Measurements from ENCODE around the gene TRMT10C. TPM values are rescaled to one million over a fixed set of nuclear protein-coding genes. Genes with fewer than 3 reads are reported as not detected.

TRMT10C gene
- total RNA-seq (2021) = 36.7 and 41.9 TPM in 2 replicates
- Bru-seq, nascent RNA = percentile 94 among the genes with signal in this experiment
- BruChase-seq, experiment 1, labeled RNA remaining after a 2-hour chase = percentile 97 among the genes with signal in this experiment
- percentile 83 among the genes with signal in this experiment for BruChase-seq, experiment 2, labeled RNA remaining after a 6-hour chase
- long read RNA-seq, transcript TRMT10C-201 (2 exons, 1,819 nt) = major isoform, 107 of 111 reads
- long read RNA-seq, partial matches to known transcripts = 0 of 111 reads
- long read RNA-seq, other reads (novel, unspliced or antisense) = 4 of 111 reads

DNA sequence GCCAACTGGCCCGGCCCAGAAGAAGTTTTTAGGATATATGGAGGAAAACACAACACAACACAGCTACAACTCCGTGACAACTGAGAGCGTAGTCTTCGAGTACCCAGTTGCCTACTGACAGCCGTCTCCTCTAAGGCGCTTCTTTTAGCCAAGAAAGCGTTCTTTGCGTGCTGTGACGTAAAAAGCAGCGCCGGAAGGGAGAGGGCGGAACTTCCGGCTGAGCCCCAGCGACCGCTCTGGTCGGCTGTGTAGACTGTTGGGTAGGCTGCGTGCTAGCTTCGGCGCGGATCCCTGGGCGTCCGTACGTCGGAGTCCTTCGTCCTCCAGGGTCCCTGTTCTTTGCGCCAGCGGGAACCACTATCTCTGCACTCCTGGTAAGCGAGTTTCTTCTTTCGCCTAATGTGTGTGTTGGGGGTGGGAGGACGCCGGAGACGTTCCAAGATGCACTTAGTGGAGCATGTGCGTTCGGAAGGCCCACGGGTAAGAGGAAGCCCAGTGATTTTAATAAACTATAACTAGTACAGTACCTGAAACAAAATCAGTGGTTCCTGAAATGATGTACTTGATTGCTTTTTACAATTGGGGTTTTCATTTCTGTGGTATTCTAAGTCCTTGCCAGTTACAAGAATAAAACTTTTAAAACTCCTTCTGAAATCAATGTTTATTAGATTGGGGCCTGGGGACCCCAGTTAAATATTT is at the start of gene TRMT10C:
TSS of gene TRMT10C (plus strand) at position 239 of the 699 bp plus-strand sequence. CDS start 2,914 bp downstream, outside the sequence.
- TSS peak; percentile 63 for BruUV-seq (replicated peaks)
- Histone ChIP-seq H3K27me3 (replicated peaks; ENCODE audit: insufficient read depth, low read depth, low read length, poor library complexity) (no peaks in the 10 kb centered on the region), H3K9me3 (ENCODE audit: low read depth, low read length, poor library complexity, severe bottlenecking) (no peaks in the 10 kb centered on the region), H3K4me3 (ENCODE audit: low read depth, low read length, poor library complexity, severe bottlenecking) (peak within 1 kb of the TSS; percentile 86), H3K4me1 (ENCODE audit: insufficient read depth, low read length, poor library complexity, severe bottlenecking) (peaks cover 10% of the 10 kb centered on the region), H3K27ac (ENCODE audit: low read depth, low read length, poor library complexity, severe bottlenecking) (peak within 1 kb of the TSS; percentile 87), H3K36me3 (ENCODE audit: insufficient read depth, low read length, poor library complexity, severe bottlenecking) (peaks cover 20% of the 10 kb centered on the region)
- TF ChIP-seq, protein P1, sequence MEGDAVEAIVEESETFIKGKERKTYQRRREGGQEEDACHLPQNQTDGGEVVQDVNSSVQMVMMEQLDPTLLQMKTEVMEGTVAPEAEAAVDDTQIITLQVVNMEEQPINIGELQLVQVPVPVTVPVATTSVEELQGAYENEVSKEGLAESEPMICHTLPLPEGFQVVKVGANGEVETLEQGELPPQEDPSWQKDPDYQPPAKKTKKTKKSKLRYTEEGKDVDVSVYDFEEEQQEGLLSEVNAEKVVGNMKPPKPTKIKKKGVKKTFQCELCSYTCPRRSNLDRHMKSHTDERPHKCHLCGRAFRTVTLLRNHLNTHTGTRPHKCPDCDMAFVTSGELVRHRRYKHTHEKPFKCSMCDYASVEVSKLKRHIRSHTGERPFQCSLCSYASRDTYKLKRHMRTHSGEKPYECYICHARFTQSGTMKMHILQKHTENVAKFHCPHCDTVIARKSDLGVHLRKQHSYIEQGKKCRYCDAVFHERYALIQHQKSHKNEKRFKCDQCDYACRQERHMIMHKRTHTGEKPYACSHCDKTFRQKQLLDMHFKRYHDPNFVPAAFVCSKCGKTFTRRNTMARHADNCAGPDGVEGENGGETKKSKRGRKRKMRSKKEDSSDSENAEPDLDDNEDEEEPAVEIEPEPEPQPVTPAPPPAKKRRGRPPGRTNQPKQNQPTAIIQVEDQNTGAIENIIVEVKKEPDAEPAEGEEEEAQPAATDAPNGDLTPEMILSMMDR (conservative IDR thresholded peaks at IDR 0.05; ENCODE audit: low read depth, low read length) = no peak
- no peak for TF ChIP-seq EZH2 (IDR thresholded peaks at IDR 0.05; ENCODE audit: borderline replicate concordance, low read depth, low read length, poor library complexity, severe bottlenecking)
- ChIA-PET CTCF (interaction anchor here (0.5 to 0.7 kb wide), 2 partner anchors 12 to 1730 kb away, joined by 5 read pairs; partner anchors contain the start of gene PCNP), POLR2A (ENCODE audit: low non-redundant PET) (interaction anchor here (0.5 kb wide), 1 partner anchor 12 kb away, joined by 6 read pairs; no protein-coding TSS in a partner anchor)
- DNase-seq (ENCODE audit: low spot score) = peak; percentile 97
- intact Hi-C loops (cut with micrococcal nuclease; ENCODE audit: unreplicated experiment) = no loop called here

DNA sequence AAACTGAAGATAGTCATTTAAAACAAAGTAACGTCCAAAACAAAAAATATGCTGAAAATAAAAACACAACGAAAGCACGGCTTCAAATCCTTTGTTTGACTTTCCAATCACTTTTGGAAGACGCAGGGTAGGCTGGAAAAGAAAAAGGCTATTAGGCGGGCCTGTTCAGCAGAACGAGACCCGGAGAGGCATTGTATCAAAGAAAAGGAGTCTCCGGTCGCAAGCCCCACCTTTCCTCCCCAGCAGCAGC is 49.3 kb upstream of the TRMT10C start:
- POLR2A ChIA-PET (ENCODE audit: low non-redundant PET) = no interaction called here
- Histone ChIP-seq H3K4me3 (ENCODE audit: low read depth, low read length, poor library complexity, severe bottlenecking) (peak overlapping the region; percentile 73), H3K27me3 (replicated peaks; ENCODE audit: insufficient read depth, low read depth, low read length, poor library complexity) (no peaks in the 10 kb centered on the region), H3K36me3 (ENCODE audit: insufficient read depth, low read length, poor library complexity, severe bottlenecking) (no peaks in the 10 kb centered on the region), H3K27ac (ENCODE audit: low read depth, low read length, poor library complexity, severe bottlenecking) (peak overlapping the region; percentile 76), H3K4me1 (ENCODE audit: insufficient read depth, low read length, poor library complexity, severe bottlenecking) (peaks cover 5% of the 10 kb centered on the region), H3K9me3 (ENCODE audit: low read depth, low read length, poor library complexity, severe bottlenecking) (no peaks in the 10 kb centered on the region)
- TF ChIP-seq, protein P1 (conservative IDR thresholded peaks at IDR 0.05; ENCODE audit: low read depth, low read length) = no peak
- no peak for TF ChIP-seq EZH2 (IDR thresholded peaks at IDR 0.05; ENCODE audit: borderline replicate concordance, low read depth, low read length, poor library complexity, severe bottlenecking)
- intact Hi-C loops (cut with micrococcal nuclease; ENCODE audit: unreplicated experiment) = loop anchor here (10.0 kb wide), 1 partner anchor 288 kb away; no protein-coding TSS in a partner anchor
- TSS peak; percentile 57 for BruUV-seq (replicated peaks)
- CTCF ChIA-PET = interaction anchor here (0.5 kb wide), 1 partner anchor 32 kb away, joined by 5 read pairs; no protein-coding TSS in a partner anchor
- no peak for DNase-seq (ENCODE audit: low spot score)

DNA sequence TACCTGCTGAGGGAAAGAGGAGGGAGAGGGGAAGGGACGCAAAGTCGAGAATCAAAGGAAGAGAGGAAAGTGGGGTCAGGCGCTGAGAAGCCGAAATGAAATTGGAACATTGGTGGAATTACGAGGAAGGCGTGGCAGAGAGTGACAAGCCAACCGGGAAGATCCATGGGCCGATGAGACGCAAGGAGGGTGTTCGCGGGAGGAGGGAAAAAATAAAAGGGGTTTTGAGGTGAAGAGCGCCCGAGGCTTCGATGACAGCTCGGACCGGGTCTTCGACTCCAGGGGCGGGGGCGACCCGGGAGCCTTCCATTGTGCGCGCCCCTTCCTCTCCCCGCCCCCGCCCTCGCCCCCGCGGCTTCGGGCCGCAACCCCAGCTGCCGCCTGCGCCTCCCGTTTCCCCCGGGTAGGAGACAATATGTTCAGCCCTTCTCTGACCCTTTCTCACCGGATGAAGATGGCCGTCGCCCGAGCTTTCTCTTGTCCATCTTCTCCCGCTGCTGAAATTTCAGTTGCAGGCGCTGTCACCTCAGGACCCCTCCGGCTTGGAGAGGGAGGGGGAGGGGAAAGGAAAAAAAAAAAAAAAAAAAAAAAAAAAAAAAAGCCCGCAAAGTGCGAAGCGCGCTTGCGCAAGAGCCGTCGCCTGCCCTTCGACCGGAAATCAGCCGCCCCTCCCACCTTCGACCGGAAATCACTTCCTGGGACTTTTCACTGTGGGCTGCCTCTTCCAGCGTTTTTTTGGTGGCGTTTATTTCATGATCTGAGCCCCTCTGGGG is 48.8 kb upstream of the TRMT10C start, which contains the start of gene SENP7:
TSS of gene SENP7 (minus strand) at position 567 of the 773 bp plus-strand sequence. CDS start at position 485, 82 bp downstream.
- peak within 1 kb of the TSS; percentile 76 for H3K27ac ChIP-seq (ENCODE audit: low read depth, low read length, poor library complexity, severe bottlenecking)
- POLR2A ChIA-PET (ENCODE audit: low non-redundant PET) = no interaction called here
- intact Hi-C loops (cut with micrococcal nuclease; ENCODE audit: unreplicated experiment) = loop anchor here (10.0 kb wide), 1 partner anchor 288 kb away; no protein-coding TSS in a partner anchor
- no peaks in the 10 kb centered on the region for H3K9me3 ChIP-seq (ENCODE audit: low read depth, low read length, poor library complexity, severe bottlenecking)
- H3K4me1 ChIP-seq (ENCODE audit: insufficient read depth, low read length, poor library complexity, severe bottlenecking) = peaks cover 5% of the 10 kb centered on the region
- H3K27me3 ChIP-seq (replicated peaks; ENCODE audit: insufficient read depth, low read depth, low read length, poor library complexity) = no peaks in the 10 kb centered on the region
- BruUV-seq (replicated peaks) = no TSS peak
- CTCF ChIA-PET = interaction anchor here (0.5 to 0.6 kb wide), 2 partner anchors 33 to 79 kb away, joined by 4 to 5 read pairs; no protein-coding TSS in a partner anchor
- peak; percentile 90 for DNase-seq (ENCODE audit: low spot score)
- TF ChIP-seq, protein P1 (conservative IDR thresholded peaks at IDR 0.05; ENCODE audit: low read depth, low read length) = no peak
- TF ChIP-seq EZH2 (IDR thresholded peaks at IDR 0.05; ENCODE audit: borderline replicate concordance, low read depth, low read length, poor library complexity, severe bottlenecking) = no peak
- H3K36me3 ChIP-seq (ENCODE audit: insufficient read depth, low read length, poor library complexity, severe bottlenecking) = no peaks in the 10 kb centered on the region
- peak within 1 kb of the TSS; percentile 73 for H3K4me3 ChIP-seq (ENCODE audit: low read depth, low read length, poor library complexity, severe bottlenecking)
